ENCODE results near the gene EEF1AKMT1. TPM values are rescaled to one million over a fixed set of nuclear protein-coding genes. Genes with fewer than 3 reads are reported as not detected.

The EEF1AKMT1 gene
- total RNA-seq, 1 donor from 2014 or later = 13.6 TPM

GRCh38 chr13:20780317-20780716 lies 6.6 kb upstream of the EEF1AKMT1 start:
- Histone ChIP-seq H3K4me3 (ENCODE audit: low read length in 3 of 3) (no peak overlapping the region), H3K9me3 (ENCODE audit: control insufficient read depth in 3 of 3, low read length in 3 of 3) (no peaks in the 10 kb centered on the region), H3K27me3 (ENCODE audit: control insufficient read depth in 3 of 3, insufficient read depth in 3 of 3, low read length in 3 of 3) (no peaks in the 10 kb centered on the region), H3K36me3 (ENCODE audit: control insufficient read depth in 3 of 3, insufficient read depth in 3 of 3, low read length in 3 of 3) (peaks cover 34 to 37% (median 36%) of the 10 kb centered on the region in 3 donors), H3K9ac (ENCODE audit: low read depth in 1 of 3, low read length in 3 of 3) (no peak overlapping the region), H3K27ac (ENCODE audit: low read depth, low read length) (no peak overlapping the region), H3K4me1 (ENCODE audit: control insufficient read depth in 3 of 3, insufficient read depth in 3 of 3, low read length in 3 of 3) (no peaks in the 10 kb centered on the region)

- no peaks in the 10 kb centered on the region for H3K9me3 ChIP-seq (ENCODE audit: control insufficient read depth in 3 of 3, low read length in 3 of 3)
- H3K4me3 ChIP-seq (ENCODE audit: low read length in 3 of 3) = no peak overlapping the region
- H3K4me1 ChIP-seq (ENCODE audit: control insufficient read depth in 3 of 3, insufficient read depth in 3 of 3, low read length in 3 of 3) = no peaks in the 10 kb centered on the region
- H3K36me3 ChIP-seq (ENCODE audit: control insufficient read depth in 3 of 3, insufficient read depth in 3 of 3, low read length in 3 of 3) = peaks cover 26 to 31% (median 29%) of the 10 kb centered on the region in 3 donors
- H3K27me3 ChIP-seq (ENCODE audit: control insufficient read depth in 3 of 3, insufficient read depth in 3 of 3, low read length in 3 of 3) = no peaks in the 10 kb centered on the region
- H3K9ac ChIP-seq (ENCODE audit: low read depth in 1 of 3, low read length in 3 of 3) = no peak overlapping the region
- no peak overlapping the region for H3K27ac ChIP-seq (ENCODE audit: low read depth, low read length)
These were observed 5.6 kb upstream of the EEF1AKMT1 start for GRCh38 chr13:20779405-20779804.

GRCh38 chr13:20778311-20778710 lies 4.5 kb upstream of the EEF1AKMT1 start:
- Histone ChIP-seq H3K27me3 (ENCODE audit: control insufficient read depth in 3 of 3, insufficient read depth in 3 of 3, low read length in 3 of 3) (no peaks in the 10 kb centered on the region), H3K9me3 (ENCODE audit: control insufficient read depth in 3 of 3, low read length in 3 of 3) (no peaks in the 10 kb centered on the region), H3K4me1 (ENCODE audit: control insufficient read depth in 3 of 3, insufficient read depth in 3 of 3, low read length in 3 of 3) (peaks cover 0 to 3% (median 0%) of the 10 kb centered on the region in 3 donors), H3K4me3 (ENCODE audit: low read length in 3 of 3) (no peak overlapping the region), H3K36me3 (ENCODE audit: control insufficient read depth in 3 of 3, insufficient read depth in 3 of 3, low read length in 3 of 3) (peaks cover 18 to 20% (median 18%) of the 10 kb centered on the region in 3 donors), H3K27ac (ENCODE audit: low read depth, low read length) (no peak overlapping the region), H3K9ac (ENCODE audit: low read depth in 1 of 3, low read length in 3 of 3) (no peak overlapping the region)

GRCh38 chr13:20776751-20777150 lies 3.0 kb upstream of the EEF1AKMT1 start:
- peaks cover 4 to 10% (median 10%) of the 10 kb centered on the region in 3 donors for H3K36me3 ChIP-seq (ENCODE audit: control insufficient read depth in 3 of 3, insufficient read depth in 3 of 3, low read length in 3 of 3)
- no peaks in the 10 kb centered on the region for H3K9me3 ChIP-seq (ENCODE audit: control insufficient read depth in 3 of 3, low read length in 3 of 3)
- no peak overlapping the region for H3K4me3 ChIP-seq (ENCODE audit: low read length in 3 of 3)
- H3K27me3 ChIP-seq (ENCODE audit: control insufficient read depth in 3 of 3, insufficient read depth in 3 of 3, low read length in 3 of 3) = no peaks in the 10 kb centered on the region
- peaks cover 7 to 13% (median 9%) of the 10 kb centered on the region in 3 donors for H3K4me1 ChIP-seq (ENCODE audit: control insufficient read depth in 3 of 3, insufficient read depth in 3 of 3, low read length in 3 of 3)
- H3K9ac ChIP-seq (ENCODE audit: low read depth in 1 of 3, low read length in 3 of 3) = no peak overlapping the region
- H3K27ac ChIP-seq (ENCODE audit: low read depth, low read length) = no peak overlapping the region

- H3K36me3 ChIP-seq (ENCODE audit: control insufficient read depth in 3 of 3, insufficient read depth in 3 of 3, low read length in 3 of 3) = peaks cover 7 to 8% (median 7%) of the 10 kb centered on the region in 3 donors
These were observed 2.2 kb upstream of the EEF1AKMT1 start for GRCh38 chr13:20775961-20776360.

GRCh38 chr13:20774746-20775145 lies 985 bp upstream of the EEF1AKMT1 start:
- Histone ChIP-seq H3K9ac (ENCODE audit: low read depth in 1 of 3, low read length in 3 of 3) (no peak overlapping the region), H3K4me1 (ENCODE audit: control insufficient read depth in 3 of 3, insufficient read depth in 3 of 3, low read length in 3 of 3) (peaks cover 7 to 13% (median 9%) of the 10 kb centered on the region in 3 donors), H3K4me3 (ENCODE audit: low read length in 3 of 3) (no peak overlapping the region), H3K27me3 (ENCODE audit: control insufficient read depth in 3 of 3, insufficient read depth in 3 of 3, low read length in 3 of 3) (no peaks in the 10 kb centered on the region), H3K27ac (ENCODE audit: low read depth, low read length) (peak overlapping the region; percentile 90), H3K36me3 (ENCODE audit: control insufficient read depth in 3 of 3, insufficient read depth in 3 of 3, low read length in 3 of 3) (peaks cover 4 to 7% (median 7%) of the 10 kb centered on the region in 3 donors), H3K9me3 (ENCODE audit: control insufficient read depth in 3 of 3, low read length in 3 of 3) (no peaks in the 10 kb centered on the region)

More at GRCh38 chr13:20775961-20776360, 2.2 kb upstream of the EEF1AKMT1 start:
- H3K27me3 ChIP-seq (ENCODE audit: control insufficient read depth in 3 of 3, insufficient read depth in 3 of 3, low read length in 3 of 3) = no peaks in the 10 kb centered on the region
- H3K9me3 ChIP-seq (ENCODE audit: control insufficient read depth in 3 of 3, low read length in 3 of 3) = no peaks in the 10 kb centered on the region
- no peak overlapping the region for H3K4me3 ChIP-seq (ENCODE audit: low read length in 3 of 3)
- no peak overlapping the region for H3K27ac ChIP-seq (ENCODE audit: low read depth, low read length)
- H3K4me1 ChIP-seq (ENCODE audit: control insufficient read depth in 3 of 3, insufficient read depth in 3 of 3, low read length in 3 of 3) = peaks cover 7 to 13% (median 9%) of the 10 kb centered on the region in 3 donors
- H3K9ac ChIP-seq (ENCODE audit: low read depth in 1 of 3, low read length in 3 of 3) = no peak overlapping the region

GRCh38 chr13:20772401-20773131 lies 1.2 kb downstream of the EEF1AKMT1 start:
- peak overlapping the region; percentile 90 for H3K27ac ChIP-seq (ENCODE audit: low read depth, low read length)

GRCh38 chr13:20769834-20770233 lies 3.9 kb downstream of the EEF1AKMT1 start:
- no peaks in the 10 kb centered on the region for H3K9me3 ChIP-seq (ENCODE audit: control insufficient read depth in 3 of 3, low read length in 3 of 3)
- H3K9ac ChIP-seq (ENCODE audit: low read depth in 1 of 3, low read length in 3 of 3) = no peak overlapping the region
- no peak overlapping the region for H3K27ac ChIP-seq (ENCODE audit: low read depth, low read length)
- H3K4me1 ChIP-seq (ENCODE audit: control insufficient read depth in 3 of 3, insufficient read depth in 3 of 3, low read length in 3 of 3) = peaks cover 7 to 13% (median 9%) of the 10 kb centered on the region in 3 donors
- H3K27me3 ChIP-seq (ENCODE audit: control insufficient read depth in 3 of 3, insufficient read depth in 3 of 3, low read length in 3 of 3) = no peaks in the 10 kb centered on the region
- no peak overlapping the region for H3K4me3 ChIP-seq (ENCODE audit: low read length in 3 of 3)
- H3K36me3 ChIP-seq (ENCODE audit: control insufficient read depth in 3 of 3, insufficient read depth in 3 of 3, low read length in 3 of 3) = peaks cover 0 to 7% (median 3%) of the 10 kb centered on the region in 3 donors

More at GRCh38 chr13:20772401-20773131, 1.2 kb downstream of the EEF1AKMT1 start:
- Histone ChIP-seq H3K27me3 (ENCODE audit: control insufficient read depth in 3 of 3, insufficient read depth in 3 of 3, low read length in 3 of 3) (no peaks in the 10 kb centered on the region), H3K9ac (ENCODE audit: low read depth in 1 of 3, low read length in 3 of 3) (peak overlapping the region; percentile 89 to 95 (median 92)), H3K4me3 (ENCODE audit: low read length in 3 of 3) (peak overlapping the region; percentile 84 to 86 (median 86)), H3K9me3 (ENCODE audit: control insufficient read depth in 3 of 3, low read length in 3 of 3) (no peaks in the 10 kb centered on the region), H3K36me3 (ENCODE audit: control insufficient read depth in 3 of 3, insufficient read depth in 3 of 3, low read length in 3 of 3) (peaks cover 0 to 7% (median 3%) of the 10 kb centered on the region in 3 donors), H3K4me1 (ENCODE audit: control insufficient read depth in 3 of 3, insufficient read depth in 3 of 3, low read length in 3 of 3) (peaks cover 7 to 13% (median 9%) of the 10 kb centered on the region in 3 donors)

- no peaks in the 10 kb centered on the region for H3K9me3 ChIP-seq (ENCODE audit: control insufficient read depth in 3 of 3, low read length in 3 of 3)
- no peak overlapping the region for H3K27ac ChIP-seq (ENCODE audit: low read depth, low read length)
- H3K4me1 ChIP-seq (ENCODE audit: control insufficient read depth in 3 of 3, insufficient read depth in 3 of 3, low read length in 3 of 3) = peaks cover 7 to 13% (median 9%) of the 10 kb centered on the region in 3 donors
- H3K9ac ChIP-seq (ENCODE audit: low read depth in 1 of 3, low read length in 3 of 3) = no peak overlapping the region
- no peaks in the 10 kb centered on the region for H3K27me3 ChIP-seq (ENCODE audit: control insufficient read depth in 3 of 3, insufficient read depth in 3 of 3, low read length in 3 of 3)
- no peak overlapping the region for H3K4me3 ChIP-seq (ENCODE audit: low read length in 3 of 3)
- H3K36me3 ChIP-seq (ENCODE audit: control insufficient read depth in 3 of 3, insufficient read depth in 3 of 3, low read length in 3 of 3) = peaks cover 0 to 7% (median 3%) of the 10 kb centered on the region in 3 donors
These were observed 4.7 kb downstream of the EEF1AKMT1 start for GRCh38 chr13:20769091-20769490.

GRCh38 chr13:20767309-20767943 lies 6.3 kb downstream of the EEF1AKMT1 start:
- Histone ChIP-seq H3K9me3 (ENCODE audit: control insufficient read depth in 3 of 3, low read length in 3 of 3) (no peaks in the 10 kb centered on the region), H3K4me3 (ENCODE audit: low read length in 3 of 3) (no peak overlapping the region), H3K9ac (ENCODE audit: low read depth in 1 of 3, low read length in 3 of 3) (no peak overlapping the region)

More at GRCh38 chr13:20767309-20767943, 6.3 kb downstream of the EEF1AKMT1 start:
- peaks cover 2 to 3% (median 3%) of the 10 kb centered on the region in 3 donors for H3K4me1 ChIP-seq (ENCODE audit: control insufficient read depth in 3 of 3, insufficient read depth in 3 of 3, low read length in 3 of 3)
- H3K27me3 ChIP-seq (ENCODE audit: control insufficient read depth in 3 of 3, insufficient read depth in 3 of 3, low read length in 3 of 3) = no peaks in the 10 kb centered on the region
- H3K27ac ChIP-seq (ENCODE audit: low read depth, low read length) = no peak overlapping the region
- peaks cover 0 to 7% (median 3%) of the 10 kb centered on the region in 3 donors for H3K36me3 ChIP-seq (ENCODE audit: control insufficient read depth in 3 of 3, insufficient read depth in 3 of 3, low read length in 3 of 3)

All from skeletal muscle tissue (tissue), 4 donors.